BJ (cell line): ENCODE data around the gene P3H1. TPM values are rescaled to one million over a fixed set of nuclear protein-coding genes. Genes with fewer than 3 reads are reported as not detected.

Experiments
- CTCF ChIA-PET: fragments of 350-600 bp; formaldehyde crosslinking; extraction: SDS; loops from one replicate; lab custom pipeline; 2021; ENCODE audit warnings: antibody characterized with exemption, inconsistent platforms; lab: Yijun Ruan, JAX
- POLR2A ChIA-PET: fragments of 300-600 bp; sonication (Branson Sonifier 250); formaldehyde crosslinking; extraction: SDS; loops from one replicate; lab custom pipeline; 2021; ENCODE audit warnings: antibody characterized with exemption; lab: Charles Lee
- DNase-seq: peaks from one replicate; pipeline ENCODE4 v3.0.0-alpha.2; 2011; ENCODE audit warnings: low read depth
- H3K27me3 ChIP-seq: 2 replicates; pipeline ENCODE4 v1.6.0; 2011; ENCODE audit warnings: low read length; ENCODE audit not compliant: control insufficient read depth, insufficient read depth
- H3K36me3 ChIP-seq: 2 replicates; pipeline ENCODE4 v1.5.1; 2011; ENCODE audit warnings: low read length; ENCODE audit not compliant: control insufficient read depth, insufficient read depth
- H3K4me3 ChIP-seq: 2 replicates; pipeline ENCODE4 v1.5.1; 2011; ENCODE audit warnings: low read depth, mild to moderate bottlenecking, control low read depth, low read length
- polyA plus RNA-seq: library from polyadenylated mRNA; depleted of rRNA; stranded (reverse); fragments of >200 nt; gene quantifications from 2 replicates; pipeline ENCODE4 v1.2.3, GENCODE V29; 2011
- TF ChIP-seq, protein P1 (sequence below): IDR thresholded peaks from 2 replicates; pipeline ENCODE4 v1.5.1; 2011; ENCODE audit warnings: low read depth, mild to moderate bottlenecking, control low read depth, inconsistent platforms, low read length, moderate library complexity; ENCODE audit not compliant: insufficient read depth

P3H1 gene
- polyA plus RNA-seq, 1 experiment = 228 TPM

DNA sequence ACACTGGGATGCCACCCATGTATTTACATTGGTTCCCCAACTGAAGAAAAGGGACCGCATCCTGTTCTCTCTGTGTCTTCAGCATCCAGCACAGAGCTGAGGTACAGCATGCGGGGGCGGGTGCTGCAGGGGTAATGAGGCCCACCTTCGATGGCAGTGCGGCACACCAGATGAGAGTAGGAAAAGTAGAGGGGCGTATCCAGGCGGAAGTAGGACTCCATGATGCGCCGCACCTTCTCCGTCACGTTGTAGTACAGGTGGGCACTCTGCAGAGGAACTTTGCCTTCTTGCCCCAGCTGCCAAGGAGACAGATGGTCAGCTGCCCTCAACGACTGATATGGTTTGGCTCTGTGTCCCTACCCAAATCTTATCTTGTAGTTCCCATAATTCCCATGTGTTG, 16.8 kb downstream of the P3H1 start:
- CTCF ChIA-PET = no interaction called here
- H3K27me3 ChIP-seq = no peaks in the 10 kb centered on the region
- DNase-seq = no peak
- POLR2A ChIA-PET = no interaction called here
- peaks cover 53% of the 10 kb centered on the region for H3K36me3 ChIP-seq
- H3K4me3 ChIP-seq = no peak overlapping the region
- TF ChIP-seq, protein P1, sequence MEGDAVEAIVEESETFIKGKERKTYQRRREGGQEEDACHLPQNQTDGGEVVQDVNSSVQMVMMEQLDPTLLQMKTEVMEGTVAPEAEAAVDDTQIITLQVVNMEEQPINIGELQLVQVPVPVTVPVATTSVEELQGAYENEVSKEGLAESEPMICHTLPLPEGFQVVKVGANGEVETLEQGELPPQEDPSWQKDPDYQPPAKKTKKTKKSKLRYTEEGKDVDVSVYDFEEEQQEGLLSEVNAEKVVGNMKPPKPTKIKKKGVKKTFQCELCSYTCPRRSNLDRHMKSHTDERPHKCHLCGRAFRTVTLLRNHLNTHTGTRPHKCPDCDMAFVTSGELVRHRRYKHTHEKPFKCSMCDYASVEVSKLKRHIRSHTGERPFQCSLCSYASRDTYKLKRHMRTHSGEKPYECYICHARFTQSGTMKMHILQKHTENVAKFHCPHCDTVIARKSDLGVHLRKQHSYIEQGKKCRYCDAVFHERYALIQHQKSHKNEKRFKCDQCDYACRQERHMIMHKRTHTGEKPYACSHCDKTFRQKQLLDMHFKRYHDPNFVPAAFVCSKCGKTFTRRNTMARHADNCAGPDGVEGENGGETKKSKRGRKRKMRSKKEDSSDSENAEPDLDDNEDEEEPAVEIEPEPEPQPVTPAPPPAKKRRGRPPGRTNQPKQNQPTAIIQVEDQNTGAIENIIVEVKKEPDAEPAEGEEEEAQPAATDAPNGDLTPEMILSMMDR = no peak

DNA sequence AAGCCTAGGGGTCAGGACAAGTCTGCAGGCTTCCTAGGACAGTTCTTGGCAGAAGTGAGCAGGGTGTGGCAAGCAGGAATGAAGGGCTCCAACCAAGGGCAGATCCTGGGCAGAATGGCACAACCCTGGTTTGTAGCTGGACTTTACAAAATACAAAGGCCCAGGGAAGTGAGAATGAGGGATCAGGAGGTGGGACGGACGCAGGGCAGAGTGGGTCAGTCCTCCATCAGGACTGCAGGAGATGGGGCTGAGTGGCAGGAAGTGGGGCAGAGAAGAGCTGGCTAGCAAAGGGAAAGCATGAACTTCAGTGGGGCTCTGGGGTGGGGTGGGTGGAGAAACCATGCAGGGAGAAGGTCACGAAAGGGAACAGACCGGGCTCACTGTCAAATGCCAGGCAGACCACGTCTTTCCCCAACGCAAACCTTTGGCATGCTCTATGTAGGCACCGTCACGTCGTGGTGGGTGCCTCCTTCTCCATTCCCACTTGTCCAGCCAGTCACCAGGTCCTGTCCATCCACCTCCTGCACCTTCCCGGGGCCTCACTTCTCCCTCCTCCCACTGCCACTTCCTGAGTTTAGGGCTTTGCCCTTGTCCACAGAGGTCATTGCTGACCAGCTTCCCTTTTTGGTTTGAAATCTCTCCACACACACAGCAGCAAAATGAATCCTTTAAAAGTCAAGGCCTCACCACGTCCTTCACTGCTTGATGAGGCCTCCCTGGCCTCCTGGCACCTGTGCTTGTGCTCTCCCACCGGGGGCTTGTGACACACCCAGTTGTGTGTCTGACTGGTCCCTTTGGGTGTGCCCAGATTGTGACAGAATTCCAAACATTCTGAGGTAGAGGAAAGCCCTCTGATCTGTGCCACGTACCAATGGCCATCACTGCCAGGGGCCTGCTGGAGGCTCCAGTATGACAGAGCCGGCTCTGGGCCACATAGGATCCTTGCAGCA, 18.1 kb downstream of the P3H1 start:
- H3K36me3 ChIP-seq = peaks cover 42% of the 10 kb centered on the region

DNA sequence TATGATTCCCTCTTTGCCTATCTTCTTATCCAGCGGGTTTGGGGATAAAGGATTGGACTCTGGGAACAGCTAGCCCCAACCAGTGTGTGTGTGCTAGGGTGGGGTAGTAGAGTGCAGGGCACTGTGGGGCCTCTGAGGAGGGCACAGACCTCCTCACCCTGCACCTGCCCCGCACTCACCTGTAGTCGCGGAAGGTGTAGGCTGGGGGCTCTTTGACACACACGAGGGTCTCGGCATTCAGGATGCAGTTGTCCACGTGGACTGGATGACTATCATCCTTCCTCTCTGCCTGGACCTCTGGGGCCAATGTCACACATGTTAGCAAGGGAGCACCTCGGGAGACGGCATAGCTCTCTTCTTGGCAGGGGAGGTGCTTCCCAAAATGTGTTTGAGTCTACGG, 18.8 kb downstream of the P3H1 start:
- Histone ChIP-seq H3K27me3 (no peaks in the 10 kb centered on the region), H3K36me3 (peaks cover 42% of the 10 kb centered on the region), H3K4me3 (no peak overlapping the region)
- ChIA-PET POLR2A (no interaction called here), CTCF (interaction anchor here (1.1 to 3.2 kb wide), 2 partner anchors 67 to 170 kb away, joined by 3 to 15 read pairs; no protein-coding TSS in a partner anchor)
- TF ChIP-seq, protein P1 = no peak
- DNase-seq = no peak

More for the DNA sequence above, 18.1 kb downstream of the P3H1 start:
- Histone ChIP-seq H3K4me3 (no peak overlapping the region), H3K27me3 (no peaks in the 10 kb centered on the region)
- TF ChIP-seq, protein P1 = no peak
- ChIA-PET POLR2A (no interaction called here), CTCF (interaction anchor here (1.1 to 3.2 kb wide), 2 partner anchors 68 to 171 kb away, joined by 3 to 15 read pairs; no protein-coding TSS in a partner anchor)
- DNase-seq = no peak

DNA sequence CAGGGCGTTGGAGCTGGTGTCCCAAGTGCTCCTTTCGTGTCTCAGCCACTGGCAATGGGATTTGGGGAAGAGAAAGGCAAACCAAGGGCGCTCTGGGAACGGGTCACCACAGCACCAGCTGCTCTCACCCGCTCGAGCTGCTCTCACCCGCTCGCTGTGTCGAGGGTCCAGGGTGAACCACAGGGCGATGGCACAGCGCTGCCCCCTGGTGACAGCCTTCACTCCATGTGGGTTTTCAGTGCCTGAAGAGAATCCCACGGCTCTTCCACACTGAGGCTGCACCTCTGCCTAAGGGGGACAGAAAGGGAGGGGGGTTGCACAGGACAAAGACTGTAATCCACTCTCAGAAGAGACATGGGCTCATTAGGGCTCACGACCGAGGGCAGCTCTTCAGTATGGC, 19.7 kb downstream of the P3H1 start:
- TF ChIP-seq, protein P1 = peak; percentile 65
- DNase-seq = no peak
- ChIA-PET POLR2A (no interaction called here), CTCF (interaction anchor here (1.1 to 3.2 kb wide), 6 partner anchors 11 to 169 kb away, joined by 3 to 28 read pairs (median 5); no protein-coding TSS in a partner anchor)
- Histone ChIP-seq H3K4me3 (no peak overlapping the region), H3K27me3 (no peaks in the 10 kb centered on the region), H3K36me3 (peaks cover 39% of the 10 kb centered on the region)

DNA sequence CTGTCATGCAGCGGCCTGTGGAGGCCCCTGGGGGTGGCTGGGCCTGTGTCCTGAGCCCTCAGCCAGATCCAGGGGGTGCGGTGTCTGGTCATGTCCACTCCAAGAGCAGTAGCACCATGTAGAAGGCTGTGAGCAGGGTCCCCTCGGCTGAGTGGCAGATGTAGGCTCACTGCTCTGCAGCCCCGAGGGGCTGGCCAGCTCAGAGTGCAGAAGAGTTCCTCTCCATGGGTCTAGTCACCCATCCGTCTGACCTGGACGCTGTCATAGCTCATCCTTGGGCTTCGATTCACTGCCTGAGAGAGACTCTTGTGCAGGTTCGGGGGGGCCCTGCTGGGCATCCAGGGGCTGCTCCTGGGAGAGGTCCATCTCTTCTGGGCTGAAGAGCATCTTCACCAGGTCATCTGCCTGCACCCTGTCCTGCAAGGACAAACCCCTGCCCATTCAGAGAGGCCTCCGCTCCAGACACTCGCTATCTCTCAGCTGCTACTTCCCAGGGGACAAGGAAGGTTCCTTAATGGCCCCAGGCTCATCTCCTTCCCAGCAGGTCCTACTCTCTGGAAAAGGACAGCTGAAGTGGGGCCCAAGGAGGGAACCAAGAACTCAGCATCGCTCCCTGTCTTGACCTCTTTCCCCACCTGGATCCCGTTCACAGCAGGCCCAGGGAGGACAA, 20.3 kb downstream of the P3H1 start:
- POLR2A ChIA-PET = no interaction called here
- H3K4me3 ChIP-seq = no peak overlapping the region
- DNase-seq = no peak
- TF ChIP-seq, protein P1 = no peak
- H3K27me3 ChIP-seq = no peaks in the 10 kb centered on the region
- peaks cover 34% of the 10 kb centered on the region for H3K36me3 ChIP-seq
- CTCF ChIA-PET = interaction anchor here (1.1 to 3.2 kb wide), 6 partner anchors 11 to 169 kb away, joined by 3 to 28 read pairs (median 5); no protein-coding TSS in a partner anchor
